ELR (cell line): ENCODE measurements around the gene CACUL1.
A peak's percentile ranks its signal among the peaks of the same experiment; 100 is the strongest.
"Not testable (repeated sequence)": the region's sequence is repeated elsewhere in the genome, so short reads cannot be mapped to it uniquely, and the experiment has no call there.

Source experiments
- DNase-seq: peaks from one replicate; pipeline ENCODE4 v3.0.0-alpha.2; 2015; ENCODE audit warnings: low read depth

CACUL1 gene

GRCh38 chr10:118768041-118768919 lies 13.5 kb upstream of the CACUL1 start:
- DNase-seq = peak; percentile 29

- no peak for DNase-seq
These were observed 12.7 kb upstream of the CACUL1 start for GRCh38 chr10:118767297-118768040.

- DNase-seq = no peak
These were observed 9.4 kb upstream of the CACUL1 start for GRCh38 chr10:118764195-118764594.

GRCh38 chr10:118763202-118763988 lies 8.6 kb upstream of the CACUL1 start:
- DNase-seq = no peak

GRCh38 chr10:118760265-118760664 lies 5.5 kb upstream of the CACUL1 start:
- no peak for DNase-seq

GRCh38 chr10:118758449-118758848 lies 3.7 kb upstream of the CACUL1 start:
- DNase-seq = no peak

GRCh38 chr10:118754229-118754555 lies 578 bp downstream of the CACUL1 start:
- DNase-seq = peak; percentile 56

GRCh38 chr10:118753331-118754228 lies 1.2 kb downstream of the CACUL1 start:
- no peak for DNase-seq

GRCh38 chr10:118752409-118752808 lies 2.4 kb downstream of the CACUL1 start:
- DNase-seq = no peak

GRCh38 chr10:118751265-118751664 lies 3.5 kb downstream of the CACUL1 start:
- no peak for DNase-seq

- no peak for DNase-seq
These were observed 6.7 kb downstream of the CACUL1 start for GRCh38 chr10:118748041-118748440.

GRCh38 chr10:118746246-118746645 lies 8.5 kb downstream of the CACUL1 start:
- DNase-seq = no peak

GRCh38 chr10:118745056-118745455 lies 9.7 kb downstream of the CACUL1 start:
- DNase-seq = no peak

GRCh38 chr10:118744346-118744918 lies 10.3 kb downstream of the CACUL1 start:
- DNase-seq = not testable (repeated sequence)

GRCh38 chr10:118742782-118743181 lies 12.0 kb downstream of the CACUL1 start:
- no peak for DNase-seq

- no peak for DNase-seq
These were observed 12.7 kb downstream of the CACUL1 start for GRCh38 chr10:118742032-118742431.

GRCh38 chr10:118738406-118738805 lies 16.4 kb downstream of the CACUL1 start:
- DNase-seq = no peak

- DNase-seq = no peak
These were observed 17.0 kb downstream of the CACUL1 start for GRCh38 chr10:118737603-118738302.

GRCh38 chr10:118735294-118735693 lies 19.5 kb downstream of the CACUL1 start:
- no peak for DNase-seq

- DNase-seq = no peak
These were observed 20.3 kb downstream of the CACUL1 start for GRCh38 chr10:118734475-118734874.
